ENCODE measurements around the gene COX8C. TPM values are rescaled to one million over a fixed set of nuclear protein-coding genes. Genes with fewer than 3 reads are reported as not detected.

The COX8C gene, protein sequence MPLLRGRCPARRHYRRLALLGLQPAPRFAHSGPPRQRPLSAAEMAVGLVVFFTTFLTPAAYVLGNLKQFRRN
- 0.71 TPM for polyA plus RNA-seq (ENCODE audit: insufficient read length)
- long read RNA-seq, donor 1 = 0 reads
- long read RNA-seq, donor 2 = 0 reads
- long read RNA-seq, donor 3 = 0 reads
- long read RNA-seq, donor 4 = 0 reads
- long read RNA-seq, donor 5 = 0 reads
- long read RNA-seq, donor 6 = 0 reads
- long read RNA-seq, donor 7 = 0 reads
- long read RNA-seq, donor 8 = 0 reads

DNA sequence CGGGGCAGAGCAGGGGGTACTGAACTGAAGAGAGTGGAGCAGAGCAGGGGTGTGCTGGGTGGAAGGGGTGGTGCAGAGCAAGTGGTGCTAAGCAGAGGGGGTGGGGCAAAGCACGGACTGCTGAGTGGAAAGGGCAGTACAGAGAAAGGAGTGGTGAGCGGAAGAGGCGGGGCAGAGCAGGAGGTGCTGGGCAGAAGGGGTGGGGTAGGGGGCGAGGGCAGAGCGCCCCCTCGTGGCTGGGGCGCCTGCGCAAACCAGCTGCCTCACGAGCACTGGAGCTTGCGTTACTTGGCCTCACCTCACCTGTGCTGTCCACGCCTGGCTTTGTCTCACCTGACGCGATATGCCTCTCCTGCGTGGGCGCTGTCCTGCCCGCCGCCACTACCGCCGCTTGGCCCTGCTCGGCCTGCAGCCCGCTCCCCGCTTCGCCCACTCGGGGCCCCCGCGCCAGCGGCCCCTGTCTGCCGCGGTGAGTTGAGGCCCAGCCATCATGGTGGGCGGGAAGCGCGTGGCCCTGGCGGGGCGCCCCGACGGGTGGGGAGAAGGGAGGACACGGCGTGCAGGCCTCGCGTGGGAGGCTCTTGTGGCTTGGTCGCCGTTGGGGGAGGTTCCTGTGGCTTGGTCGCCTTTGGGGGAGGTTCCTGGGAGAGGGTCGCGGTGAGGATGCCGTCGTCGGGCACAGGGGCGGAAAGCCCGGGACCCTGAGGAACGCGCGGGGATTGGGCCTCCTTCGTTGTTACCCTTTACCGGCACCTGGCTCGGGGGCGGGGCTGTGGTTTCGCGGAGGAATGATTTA, at the start of gene COX8C:
TSS of gene COX8C (plus strand) at position 257 of the 796 bp plus-strand sequence. CDS start at position 344, 87 bp downstream.
- DNase-seq = no peak

- DNase-seq = no peak
Measured at GRCh38 chr14:93299416-93299815, 47.6 kb upstream of the COX8C start.

DNA sequence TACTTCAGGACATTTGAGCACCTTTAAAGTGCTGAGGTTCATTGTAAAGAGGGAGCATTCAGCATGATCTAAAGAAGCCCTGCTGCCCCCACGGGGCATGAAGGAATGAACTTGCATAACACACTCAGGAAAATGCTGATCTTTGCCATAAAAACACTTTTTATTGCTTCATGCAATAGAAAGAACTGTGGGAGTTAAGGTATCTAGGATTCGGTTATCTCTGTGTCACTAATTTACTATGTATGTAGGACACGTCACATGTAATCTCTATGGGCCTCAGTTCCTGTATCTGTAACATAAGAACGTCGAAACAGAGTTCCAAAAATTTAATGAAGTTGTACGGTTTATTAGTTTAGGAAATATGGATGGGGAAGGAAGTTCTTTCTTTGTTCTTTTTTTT, 47.1 kb upstream of the COX8C start:
- no peak for DNase-seq

DNA sequence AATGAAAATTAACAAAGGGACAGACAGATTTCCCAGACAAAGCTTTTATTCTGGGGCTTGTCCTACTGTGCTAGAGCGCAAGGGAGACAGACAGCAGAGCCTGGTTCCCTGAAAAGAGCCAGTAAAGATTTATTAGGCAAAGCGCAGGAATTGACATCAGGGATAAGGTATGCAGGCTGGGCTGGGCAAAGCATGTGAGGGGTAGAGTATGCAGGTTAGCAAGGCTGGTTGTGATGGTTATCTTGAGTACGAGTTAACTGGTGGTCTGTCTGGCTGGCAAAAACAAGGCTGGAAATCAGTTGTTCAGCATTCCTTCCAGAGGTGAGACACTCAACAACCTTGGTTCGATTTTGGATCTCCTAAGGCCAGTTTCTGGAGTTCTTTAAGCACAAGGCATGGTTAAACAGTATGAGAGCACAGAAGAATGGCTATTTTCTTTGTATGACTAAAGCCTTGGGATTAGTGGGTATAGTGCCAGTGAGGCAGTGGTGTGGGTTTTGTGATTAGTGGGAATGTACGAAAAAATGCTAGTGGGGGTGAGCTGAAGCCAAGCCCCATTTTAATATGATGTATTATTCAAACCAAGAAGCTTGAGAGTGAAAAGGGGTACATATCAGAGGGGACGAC, 45.0 kb upstream of the COX8C start:
- DNase-seq = no peak

- DNase-seq = no peak
Measured at GRCh38 chr14:93302688-93303581, 44.0 kb upstream of the COX8C start.

- no peak for DNase-seq
Measured at GRCh38 chr14:93303659-93304058, 43.3 kb upstream of the COX8C start.

DNA sequence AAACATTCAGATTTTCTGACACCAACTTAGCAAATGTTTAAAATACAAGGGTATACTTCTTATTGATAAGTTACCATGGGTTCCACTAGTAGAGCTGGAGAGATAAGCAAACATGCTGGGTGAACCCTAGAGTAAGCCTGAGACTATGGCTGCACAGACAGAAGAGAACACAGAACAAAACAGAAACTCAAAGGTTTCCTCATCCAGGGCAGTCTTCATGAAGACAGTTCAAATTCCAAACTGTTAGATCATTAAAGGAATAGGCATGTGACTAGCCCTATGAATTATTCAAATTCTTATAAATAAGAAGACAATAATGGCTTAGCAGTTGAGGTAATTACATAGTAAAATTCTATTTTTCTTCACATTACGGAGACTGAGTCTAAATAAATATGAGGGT, 42.2 kb upstream of the COX8C start:
- no peak for DNase-seq

DNA sequence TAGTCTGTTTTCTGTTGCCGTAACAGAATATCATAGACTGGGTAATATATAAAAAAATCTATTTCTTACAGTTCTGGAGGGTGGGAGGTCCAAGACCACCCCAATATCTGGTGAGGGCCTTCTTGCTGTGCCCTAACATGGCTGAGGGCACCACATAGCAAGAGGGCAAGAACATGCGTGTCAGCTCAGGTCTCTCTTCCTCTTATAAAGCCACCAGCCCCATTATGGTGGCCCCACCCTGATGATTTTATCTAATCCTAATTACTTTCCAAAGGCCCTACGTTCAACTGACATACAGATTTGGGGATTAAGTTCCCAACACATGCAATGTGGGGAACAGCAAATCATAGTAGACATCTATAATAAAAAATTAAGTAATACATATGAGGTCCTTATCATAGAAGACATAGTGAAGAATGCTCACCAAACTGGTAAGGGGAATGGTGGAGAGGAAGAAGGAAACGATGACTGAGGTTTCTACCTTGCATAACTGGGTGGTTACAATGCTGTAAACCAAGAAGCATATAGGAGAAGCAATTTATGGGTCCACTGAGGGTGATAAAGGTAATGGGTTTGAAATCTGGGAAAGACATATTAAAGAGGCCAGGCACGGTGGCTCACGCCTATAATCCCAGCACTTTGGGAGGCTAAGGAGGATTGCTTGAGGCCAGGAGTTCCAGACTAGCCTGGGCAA, 41.1 kb upstream of the COX8C start:
- DNase-seq = no peak

DNA sequence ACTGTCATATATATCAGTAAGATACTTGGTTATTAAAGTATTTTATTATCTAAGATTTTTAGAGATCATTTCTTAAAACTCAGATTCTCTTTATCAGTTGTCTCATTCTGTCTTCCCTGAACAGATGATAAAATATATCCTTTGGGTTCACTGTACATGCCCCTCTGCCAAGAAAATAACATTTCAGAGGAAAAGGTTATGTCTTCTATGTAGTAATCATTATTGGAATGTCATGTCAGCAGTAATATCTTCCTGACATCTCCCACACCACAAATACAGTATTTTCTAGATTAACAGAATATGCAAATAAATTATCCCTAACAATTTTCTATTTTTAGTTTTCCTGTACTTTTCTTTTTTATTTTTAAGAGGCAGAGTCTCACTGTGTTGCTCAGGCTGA, 40.2 kb upstream of the COX8C start:
- no peak for DNase-seq

DNA sequence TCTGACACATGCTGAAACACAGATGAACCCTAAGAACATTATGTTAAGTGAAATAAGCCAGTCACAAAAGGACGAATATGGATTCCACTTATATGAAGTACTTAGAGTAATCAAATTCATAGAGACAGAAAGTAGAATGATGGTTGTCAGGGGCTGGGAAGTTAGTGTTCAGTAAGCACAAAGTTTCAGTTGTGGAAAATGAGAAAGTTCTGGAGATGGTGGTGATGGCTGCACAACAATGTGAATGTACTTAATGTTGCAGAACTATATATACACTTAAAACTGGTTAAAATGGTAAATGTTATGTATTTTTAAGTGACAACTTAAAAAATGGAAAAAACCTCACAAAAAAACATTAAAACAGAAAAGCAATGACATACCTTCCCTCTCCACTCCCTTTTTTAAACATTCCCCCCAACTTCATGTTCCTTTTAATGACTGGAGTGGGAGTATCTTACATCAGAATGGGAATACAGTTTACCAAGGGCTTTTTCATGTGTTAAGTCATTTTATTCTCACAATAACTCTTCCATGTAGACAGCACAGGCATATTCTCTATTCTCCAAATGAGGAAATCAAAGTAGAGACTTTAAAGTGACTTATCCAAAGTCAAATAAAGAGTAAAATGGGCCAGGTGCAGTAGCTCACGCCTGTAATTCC, 38.2 kb upstream of the COX8C start:
- DNase-seq = no peak

GRCh38 chr14:93309427-93309966, 37.5 kb upstream of the COX8C start:
- DNase-seq = no peak

GRCh38 chr14:93311082-93311481, 35.9 kb upstream of the COX8C start:
- DNase-seq = no peak

DNA sequence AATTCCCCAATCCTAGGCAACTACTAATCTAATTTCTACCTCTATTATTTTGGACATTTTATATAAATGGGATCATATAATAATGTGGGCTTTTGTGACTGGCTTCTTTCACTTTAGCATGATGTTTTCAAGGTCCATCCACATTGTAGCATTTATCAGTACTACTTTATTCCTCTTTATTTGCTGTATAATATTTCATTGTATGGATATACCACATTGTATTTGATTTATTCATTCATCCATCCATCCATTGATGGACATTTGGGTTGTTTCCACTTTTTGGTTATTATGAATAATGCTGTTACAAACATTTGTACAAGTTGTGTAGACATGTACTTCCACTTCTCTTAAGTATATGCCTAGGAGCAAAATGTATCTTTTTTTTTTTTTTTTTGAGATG, 31.4 kb upstream of the COX8C start:
- DNase-seq = no peak

- no peak for DNase-seq
Measured at GRCh38 chr14:93316716-93317115, 30.3 kb upstream of the COX8C start.

DNA sequence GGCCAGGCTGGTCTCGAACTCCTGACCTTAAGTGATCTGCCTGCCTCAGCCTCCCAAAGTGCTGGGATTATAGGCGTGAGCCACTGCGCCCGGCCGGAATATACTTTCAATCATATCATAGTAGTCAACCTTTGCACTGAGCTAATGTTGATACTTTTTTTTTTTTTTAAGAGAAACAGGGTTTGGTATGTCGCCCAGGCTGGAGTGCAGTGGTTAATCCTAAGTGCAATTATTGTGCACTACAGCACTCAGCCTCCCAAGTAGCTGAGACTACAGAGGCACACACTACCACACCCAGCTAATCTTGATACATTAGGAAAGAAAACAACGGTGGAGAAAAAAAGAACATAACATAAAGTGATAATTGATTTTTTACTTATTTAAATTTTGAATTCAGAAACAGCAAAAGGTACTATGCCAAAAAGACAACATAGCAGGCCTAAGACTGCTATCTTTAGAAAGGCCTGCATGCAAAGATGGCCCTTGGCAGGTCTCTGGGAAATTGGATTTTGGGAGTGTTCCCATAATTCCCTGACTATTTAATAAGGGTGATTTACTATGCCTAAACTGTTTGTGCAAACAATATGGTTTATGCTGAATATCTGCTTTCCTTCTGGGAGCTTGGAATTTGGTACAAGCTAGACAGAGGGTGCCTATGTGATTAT, 29.6 kb upstream of the COX8C start:
- no peak for DNase-seq

DNA sequence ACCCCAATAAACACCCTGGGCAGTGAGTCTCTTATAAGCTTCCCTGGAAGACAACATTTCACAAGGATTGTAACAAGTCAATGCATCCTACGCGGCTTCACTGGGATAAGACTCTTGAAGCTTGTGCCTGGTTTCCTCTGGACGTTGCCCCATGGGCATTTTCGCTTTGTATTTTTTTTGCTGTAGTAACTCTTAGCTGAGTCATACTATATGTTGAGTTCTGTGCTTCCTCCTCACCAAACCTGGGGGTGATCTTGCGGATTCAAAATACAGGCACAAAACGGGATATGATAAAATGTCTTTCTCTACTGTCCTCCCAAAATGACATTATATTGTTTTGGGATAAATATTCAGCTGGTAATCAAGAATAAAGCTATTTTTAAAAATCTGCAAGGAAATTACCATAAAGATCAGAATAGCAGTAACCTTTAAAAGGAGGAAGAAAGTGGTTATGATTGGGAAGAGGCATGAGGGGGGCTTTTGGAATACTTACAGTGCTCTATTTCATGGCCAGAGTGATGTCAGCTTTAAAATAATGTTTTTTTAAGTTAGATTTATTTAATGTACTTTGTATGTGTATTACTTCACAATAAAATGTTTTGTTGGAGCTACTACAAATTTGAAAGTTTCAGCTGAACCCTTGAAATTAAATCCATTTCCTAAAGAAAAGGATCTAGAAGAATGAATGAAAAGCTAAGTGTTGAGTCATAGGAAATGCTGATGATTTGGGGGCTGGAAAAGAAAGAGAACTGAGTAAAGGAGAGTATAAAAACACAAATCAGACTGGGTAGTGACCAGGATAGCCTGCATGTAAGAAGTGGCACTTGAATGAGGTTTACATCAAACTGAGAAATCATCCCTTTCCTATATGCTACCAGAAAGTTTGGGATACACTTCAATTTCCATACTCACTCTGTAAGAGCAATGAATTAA, 28.8 kb upstream of the COX8C start:
- DNase-seq = no peak

DNA sequence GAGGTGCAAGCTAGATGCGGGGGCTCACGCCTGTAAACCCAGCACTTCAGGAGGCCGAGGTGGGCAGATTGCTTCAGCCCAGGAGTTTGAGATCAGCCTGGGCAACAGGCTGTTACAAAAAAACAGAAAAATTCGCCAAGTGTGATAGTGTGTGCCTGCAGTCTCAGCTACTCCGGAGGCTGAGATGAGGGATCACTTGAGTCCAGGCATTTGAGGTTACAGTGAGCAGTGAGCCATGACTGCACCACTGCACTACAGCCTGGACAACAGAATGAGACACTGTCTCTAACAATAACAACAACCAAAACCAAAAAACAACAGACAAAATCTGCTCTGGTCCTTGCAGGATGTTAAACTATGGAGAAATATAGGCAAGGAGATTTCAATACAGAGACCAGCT, 28.1 kb upstream of the COX8C start:
- DNase-seq = peak; percentile 25

DNA sequence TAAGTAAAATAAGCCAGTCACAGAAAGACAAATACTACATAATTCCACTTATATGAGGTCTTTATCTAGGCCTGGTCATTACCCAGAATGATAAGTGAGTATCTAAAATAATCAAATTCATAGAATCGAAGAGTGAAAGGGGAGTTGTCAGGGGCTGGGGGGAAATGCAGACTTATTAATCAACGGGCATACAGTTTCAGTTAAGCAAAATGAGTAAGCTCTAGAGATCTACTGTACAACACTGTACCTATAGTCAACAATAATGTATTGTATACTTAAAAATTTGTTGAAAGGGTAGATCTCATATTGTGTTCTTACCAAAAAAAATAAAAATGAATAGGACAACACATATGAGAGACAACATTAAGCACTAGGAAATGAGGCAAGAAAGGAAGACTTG, 27.5 kb upstream of the COX8C start:
- no peak for DNase-seq

DNA sequence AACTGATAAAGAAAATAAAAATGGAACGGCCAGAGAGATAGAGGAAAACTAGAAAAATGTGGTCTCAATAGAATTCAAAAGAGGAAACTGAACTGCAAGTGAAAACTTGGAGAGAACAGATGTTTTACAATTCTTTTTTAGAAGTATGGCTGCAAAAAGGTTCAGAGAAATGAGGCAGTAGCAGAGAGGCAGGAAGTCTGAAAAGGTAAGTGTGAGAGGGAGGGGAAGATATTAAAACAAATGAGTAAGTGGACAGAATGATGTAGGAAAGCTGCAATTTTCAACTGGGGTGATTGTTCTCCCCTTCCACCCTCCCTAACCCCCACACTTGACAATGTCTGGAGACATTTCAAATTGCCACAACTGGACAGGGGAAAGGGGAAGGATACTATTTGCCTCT, 27.0 kb upstream of the COX8C start:
- DNase-seq = no peak
